ENCODE results near the gene JRKL.

DNA sequence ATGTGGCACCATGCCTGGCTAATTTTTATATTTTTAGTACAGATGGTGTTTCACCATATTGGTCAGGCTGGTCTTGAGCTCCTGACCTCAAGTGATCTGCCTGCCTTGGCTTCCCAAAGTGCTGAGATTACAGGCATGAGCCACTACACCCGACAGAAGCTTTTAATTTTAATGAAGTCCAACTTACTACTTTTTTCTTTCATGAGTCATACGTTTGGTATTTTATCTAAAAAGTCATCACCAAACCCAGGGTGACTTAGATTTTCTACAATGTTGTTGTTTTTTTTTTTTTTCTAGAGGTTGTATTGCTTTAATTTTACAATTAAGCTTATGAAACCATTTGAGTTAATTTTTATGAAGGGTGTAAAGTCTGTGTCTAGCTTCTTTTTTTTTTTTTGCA, 34.9 kb downstream of the JRKL start:
- no peak for TF ChIP-seq CHD4 (IDR thresholded peaks at IDR 0.05; ENCODE audit: borderline replicate concordance, low read length)
- TF ChIP-seq, protein P1, sequence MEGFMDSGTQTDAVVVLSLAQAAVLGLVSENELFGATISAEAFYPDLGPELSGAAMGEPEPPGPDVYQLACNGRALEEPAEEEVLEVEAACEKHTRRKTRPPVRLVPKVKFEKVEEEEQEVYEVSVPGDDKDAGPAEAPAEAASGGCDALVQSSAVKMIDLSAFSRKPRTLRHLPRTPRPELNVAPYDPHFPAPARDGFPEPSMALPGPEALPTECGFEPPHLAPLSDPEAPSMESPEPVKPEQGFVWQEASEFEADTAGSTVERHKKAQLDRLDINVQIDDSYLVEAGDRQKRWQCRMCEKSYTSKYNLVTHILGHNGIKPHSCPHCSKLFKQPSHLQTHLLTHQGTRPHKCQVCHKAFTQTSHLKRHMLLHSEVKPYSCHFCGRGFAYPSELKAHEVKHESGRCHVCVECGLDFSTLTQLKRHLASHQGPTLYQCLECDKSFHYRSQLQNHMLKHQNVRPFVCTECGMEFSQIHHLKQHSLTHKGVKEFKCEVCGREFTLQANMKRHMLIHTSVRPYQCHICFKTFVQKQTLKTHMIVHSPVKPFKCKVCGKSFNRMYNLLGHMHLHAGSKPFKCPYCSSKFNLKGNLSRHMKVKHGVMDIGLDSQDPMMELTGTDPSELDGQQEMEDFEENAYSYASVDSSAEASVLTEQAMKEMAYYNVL (CRISPR knock-in tag; IDR thresholded peaks at IDR 0.05; ENCODE audit: borderline replicate concordance), result no peak
- TF ChIP-seq ZMYM2 (CRISPR knock-in tag; IDR thresholded peaks at IDR 0.05), result no peak
- TF ChIP-seq YY1 (IDR thresholded peaks at IDR 0.05; ENCODE audit: insufficient read depth, insufficient replicate concordance, low read depth, low read length), result no peak
- TF ChIP-seq, protein P2, sequence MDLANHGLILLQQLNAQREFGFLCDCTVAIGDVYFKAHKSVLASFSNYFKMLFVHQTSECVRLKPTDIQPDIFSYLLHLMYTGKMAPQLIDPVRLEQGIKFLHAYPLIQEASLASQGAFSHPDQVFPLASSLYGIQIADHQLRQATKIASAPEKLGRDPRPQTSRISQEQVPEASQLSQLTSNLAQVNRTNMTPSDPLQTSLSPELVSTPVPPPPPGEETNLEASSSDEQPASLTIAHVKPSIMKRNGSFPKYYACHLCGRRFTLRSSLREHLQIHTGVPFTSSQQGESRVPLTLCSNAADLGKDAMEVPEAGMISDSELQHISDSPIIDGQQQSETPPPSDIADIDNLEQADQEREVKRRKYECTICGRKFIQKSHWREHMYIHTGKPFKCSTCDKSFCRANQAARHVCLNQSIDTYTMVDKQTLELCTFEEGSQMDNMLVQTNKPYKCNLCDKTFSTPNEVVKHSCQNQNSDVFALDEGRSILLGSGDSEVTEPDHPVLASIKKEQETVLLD (CRISPR knock-in tag; IDR thresholded peaks at IDR 0.05; ENCODE audit: low read depth), result no peak
- no peak for TF ChIP-seq ZC3H4 (CRISPR knock-in tag; IDR thresholded peaks at IDR 0.05; ENCODE audit: borderline replicate concordance)
- TF ChIP-seq EZH2 (conservative IDR thresholded peaks at IDR 0.05; ENCODE audit: low read depth, low read length), result no peak
- TF ChIP-seq, protein P3, sequence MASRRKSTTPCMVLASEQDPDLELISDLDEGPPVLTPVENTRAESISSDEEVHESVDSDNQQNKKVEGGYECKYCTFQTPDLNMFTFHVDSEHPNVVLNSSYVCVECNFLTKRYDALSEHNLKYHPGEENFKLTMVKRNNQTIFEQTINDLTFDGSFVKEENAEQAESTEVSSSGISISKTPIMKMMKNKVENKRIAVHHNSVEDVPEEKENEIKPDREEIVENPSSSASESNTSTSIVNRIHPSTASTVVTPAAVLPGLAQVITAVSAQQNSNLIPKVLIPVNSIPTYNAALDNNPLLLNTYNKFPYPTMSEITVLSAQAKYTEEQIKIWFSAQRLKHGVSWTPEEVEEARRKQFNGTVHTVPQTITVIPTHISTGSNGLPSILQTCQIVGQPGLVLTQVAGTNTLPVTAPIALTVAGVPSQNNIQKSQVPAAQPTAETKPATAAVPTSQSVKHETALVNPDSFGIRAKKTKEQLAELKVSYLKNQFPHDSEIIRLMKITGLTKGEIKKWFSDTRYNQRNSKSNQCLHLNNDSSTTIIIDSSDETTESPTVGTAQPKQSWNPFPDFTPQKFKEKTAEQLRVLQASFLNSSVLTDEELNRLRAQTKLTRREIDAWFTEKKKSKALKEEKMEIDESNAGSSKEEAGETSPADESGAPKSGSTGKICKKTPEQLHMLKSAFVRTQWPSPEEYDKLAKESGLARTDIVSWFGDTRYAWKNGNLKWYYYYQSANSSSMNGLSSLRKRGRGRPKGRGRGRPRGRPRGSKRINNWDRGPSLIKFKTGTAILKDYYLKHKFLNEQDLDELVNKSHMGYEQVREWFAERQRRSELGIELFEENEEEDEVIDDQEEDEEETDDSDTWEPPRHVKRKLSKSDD (CRISPR knock-in tag; IDR thresholded peaks at IDR 0.05; ENCODE audit: low read depth), result no peak
- TF ChIP-seq, protein P4, sequence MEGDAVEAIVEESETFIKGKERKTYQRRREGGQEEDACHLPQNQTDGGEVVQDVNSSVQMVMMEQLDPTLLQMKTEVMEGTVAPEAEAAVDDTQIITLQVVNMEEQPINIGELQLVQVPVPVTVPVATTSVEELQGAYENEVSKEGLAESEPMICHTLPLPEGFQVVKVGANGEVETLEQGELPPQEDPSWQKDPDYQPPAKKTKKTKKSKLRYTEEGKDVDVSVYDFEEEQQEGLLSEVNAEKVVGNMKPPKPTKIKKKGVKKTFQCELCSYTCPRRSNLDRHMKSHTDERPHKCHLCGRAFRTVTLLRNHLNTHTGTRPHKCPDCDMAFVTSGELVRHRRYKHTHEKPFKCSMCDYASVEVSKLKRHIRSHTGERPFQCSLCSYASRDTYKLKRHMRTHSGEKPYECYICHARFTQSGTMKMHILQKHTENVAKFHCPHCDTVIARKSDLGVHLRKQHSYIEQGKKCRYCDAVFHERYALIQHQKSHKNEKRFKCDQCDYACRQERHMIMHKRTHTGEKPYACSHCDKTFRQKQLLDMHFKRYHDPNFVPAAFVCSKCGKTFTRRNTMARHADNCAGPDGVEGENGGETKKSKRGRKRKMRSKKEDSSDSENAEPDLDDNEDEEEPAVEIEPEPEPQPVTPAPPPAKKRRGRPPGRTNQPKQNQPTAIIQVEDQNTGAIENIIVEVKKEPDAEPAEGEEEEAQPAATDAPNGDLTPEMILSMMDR (CRISPR knock-in tag; IDR thresholded peaks at IDR 0.05), result no peak
- TF ChIP-seq SIN3B (IDR thresholded peaks at IDR 0.05; ENCODE audit: low read length), result no peak

Data from HepG2 (cell line).